NCI-H2107 treated with DMSO at 0.1 percent for 48 hours (cell line): ENCODE measurements around the gene ARHGEF39.
A peak's percentile ranks its signal among the peaks of the same experiment; 100 is the strongest.
"Not testable (repeated sequence)": the region's sequence is repeated elsewhere in the genome, so short reads cannot be mapped to it uniquely, and the experiment has no call there.

Experiments
- DNase-seq: peaks from one replicate; lab custom pipeline; 2025; ENCODE audit not compliant: unreplicated experiment; lab: John Stamatoyannopoulos, UW

ARHGEF39 gene

GRCh38 chr9:35653611-35654010 lies 11.4 kb downstream of the ARHGEF39 start:
- DNase-seq, result no peak

GRCh38 chr9:35652829-35653209 lies 12.2 kb downstream of the ARHGEF39 start:
- DNase-seq, result no peak

GRCh38 chr9:35651956-35652828 lies 12.8 kb downstream of the ARHGEF39 start:
- no peak for DNase-seq

- no peak for DNase-seq
These were observed 14.4 kb downstream of the ARHGEF39 start, which contains the start of gene SIT1 for GRCh38 chr9:35650341-35651158. SIT1 (minus strand) TSS chr9:35650931; CDS start chr9:35650853, 78 bp downstream.

- DNase-seq, result no peak
These were observed 15.3 kb downstream of the ARHGEF39 start for GRCh38 chr9:35649431-35650340.

GRCh38 chr9:35646533-35647265 lies 18.3 kb downstream of the ARHGEF39 start:
- peak; percentile 65 for DNase-seq

GRCh38 chr9:35646153-35646532 lies 18.9 kb downstream of the ARHGEF39 start:
- DNase-seq, result no peak

GRCh38 chr9:35645736-35646135 lies 19.3 kb downstream of the ARHGEF39 start:
- not testable (repeated sequence) for DNase-seq

- no peak for DNase-seq
These were observed 21.9 kb downstream of the ARHGEF39 start for GRCh38 chr9:35643046-35643445.

GRCh38 chr9:35641478-35641877 lies 23.5 kb downstream of the ARHGEF39 start:
- not testable (repeated sequence) for DNase-seq

- not testable (repeated sequence) for DNase-seq
These were observed 24.6 kb downstream of the ARHGEF39 start for GRCh38 chr9:35640431-35640830.

- DNase-seq, result no peak
These were observed 25.4 kb downstream of the ARHGEF39 start for GRCh38 chr9:35639631-35640030.

GRCh38 chr9:35639225-35639624 lies 25.8 kb downstream of the ARHGEF39 start:
- DNase-seq, result not testable (repeated sequence)

- not testable (repeated sequence) for DNase-seq
These were observed 26.2 kb downstream of the ARHGEF39 start for GRCh38 chr9:35638751-35639150.

- not testable (repeated sequence) for DNase-seq
These were observed 27.5 kb downstream of the ARHGEF39 start for GRCh38 chr9:35637427-35637955.

- not testable (repeated sequence) for DNase-seq
These were observed 28.1 kb downstream of the ARHGEF39 start for GRCh38 chr9:35636877-35637246.

GRCh38 chr9:35636135-35636876 lies 28.7 kb downstream of the ARHGEF39 start:
- no peak for DNase-seq

GRCh38 chr9:35635730-35636129 lies 29.3 kb downstream of the ARHGEF39 start:
- no peak for DNase-seq

GRCh38 chr9:35629597-35629996 lies 35.4 kb downstream of the ARHGEF39 start:
- DNase-seq, result no peak
